ENCODE measurements around the gene MYO15B.

MYO15B gene

GRCh38 chr17:75615301-75615700 is 27.7 kb downstream of the MYO15B start:
- Histone ChIP-seq H3K4me3 (ENCODE audit: low read depth, low read length, poor library complexity, severe bottlenecking) (no peak overlapping the region), H3K36me3 (ENCODE audit: insufficient read depth, low read length) (no peaks in the 10 kb centered on the region), H3K27me3 (ENCODE audit: insufficient read depth, low read length) (peaks cover 6% of the 10 kb centered on the region; the same call in 1 of the 2 replicates), H3K4me2 (ENCODE audit: low read length) (no peak overlapping the region), H3K9ac (ENCODE audit: low read length) (no peak overlapping the region), H3K79me2 (ENCODE audit: insufficient read depth, low read length) (no peaks in the 10 kb centered on the region), H3K4me1 (ENCODE audit: insufficient read depth, low read length, severe bottlenecking) (no peaks in the 10 kb centered on the region), H3K9me3 (ENCODE audit: low read length) (no peaks in the 10 kb centered on the region), H3K9me2 (ENCODE audit: low read depth, low read length) (no peaks in the 10 kb centered on the region), H4K20me1 (ENCODE audit: insufficient read depth, low read length) (no peaks in the 10 kb centered on the region), H3K27ac (ENCODE audit: low read depth, low read length, poor library complexity, severe bottlenecking) (no peak overlapping the region), H2AFZ (ENCODE audit: low read length) (no peak overlapping the region), H3F3A (ENCODE audit: insufficient read depth, low read length) (no peaks in the 10 kb centered on the region)
- TF ChIP-seq CTCF (IDR thresholded peaks at IDR 0.05; ENCODE audit: low read length) = no peak
- no peak for TF ChIP-seq EZH2 (IDR thresholded peaks at IDR 0.05; ENCODE audit: borderline replicate concordance, low read length)

- H3K4me2 ChIP-seq (ENCODE audit: low read length) = no peak overlapping the region
- no peaks in the 10 kb centered on the region for H3K36me3 ChIP-seq (ENCODE audit: insufficient read depth, low read length)
- TF ChIP-seq CTCF (IDR thresholded peaks at IDR 0.05; ENCODE audit: low read length) (no peak), EZH2 (IDR thresholded peaks at IDR 0.05; ENCODE audit: borderline replicate concordance, low read length) (no peak)
- H3K4me1 ChIP-seq (ENCODE audit: insufficient read depth, low read length, severe bottlenecking) = no peaks in the 10 kb centered on the region
- no peaks in the 10 kb centered on the region for H3K9me2 ChIP-seq (ENCODE audit: low read depth, low read length)
- H3K79me2 ChIP-seq (ENCODE audit: insufficient read depth, low read length) = no peaks in the 10 kb centered on the region
- H3K4me3 ChIP-seq (ENCODE audit: low read depth, low read length, poor library complexity, severe bottlenecking) = no peak overlapping the region
- no peaks in the 10 kb centered on the region for H4K20me1 ChIP-seq (ENCODE audit: insufficient read depth, low read length)
- no peak overlapping the region for H3K9ac ChIP-seq (ENCODE audit: low read length)
- no peaks in the 10 kb centered on the region for H3K9me3 ChIP-seq (ENCODE audit: low read length)
- H3K27ac ChIP-seq (ENCODE audit: low read depth, low read length, poor library complexity, severe bottlenecking) = no peak overlapping the region
- H3F3A ChIP-seq (ENCODE audit: insufficient read depth, low read length) = no peaks in the 10 kb centered on the region
- H3K27me3 ChIP-seq (ENCODE audit: insufficient read depth, low read length) = no peaks in the 10 kb centered on the region; the same call in 1 of the 2 replicates
- no peak overlapping the region for H2AFZ ChIP-seq (ENCODE audit: low read length)
Observed at GRCh38 chr17:75616521-75617122, 29.0 kb downstream of the MYO15B start.

GRCh38 chr17:75617218-75617617 is 29.6 kb downstream of the MYO15B start:
- TF ChIP-seq CTCF (IDR thresholded peaks at IDR 0.05; ENCODE audit: low read length) = no peak
- TF ChIP-seq EZH2 (IDR thresholded peaks at IDR 0.05; ENCODE audit: borderline replicate concordance, low read length) = no peak
- Histone ChIP-seq H3K4me3 (ENCODE audit: low read depth, low read length, poor library complexity, severe bottlenecking) (no peak overlapping the region), H3K9me2 (ENCODE audit: low read depth, low read length) (no peaks in the 10 kb centered on the region), H3K4me1 (ENCODE audit: insufficient read depth, low read length, severe bottlenecking) (no peaks in the 10 kb centered on the region), H3K9ac (ENCODE audit: low read length) (no peak overlapping the region), H3K79me2 (ENCODE audit: insufficient read depth, low read length) (no peaks in the 10 kb centered on the region), H3K27ac (ENCODE audit: low read depth, low read length, poor library complexity, severe bottlenecking) (no peak overlapping the region), H2AFZ (ENCODE audit: low read length) (no peak overlapping the region), H3K27me3 (ENCODE audit: insufficient read depth, low read length) (no peaks in the 10 kb centered on the region; the same call in 1 of the 2 replicates), H3K4me2 (ENCODE audit: low read length) (no peak overlapping the region), H3F3A (ENCODE audit: insufficient read depth, low read length) (no peaks in the 10 kb centered on the region), H4K20me1 (ENCODE audit: insufficient read depth, low read length) (no peaks in the 10 kb centered on the region), H3K9me3 (ENCODE audit: low read length) (no peaks in the 10 kb centered on the region), H3K36me3 (ENCODE audit: insufficient read depth, low read length) (no peaks in the 10 kb centered on the region)
